Heart left ventricle (tissue), 16 donors: Measurements from ENCODE around the gene SYTL5. TPM values are rescaled to one million over a fixed set of nuclear protein-coding genes. Genes with fewer than 3 reads are reported as not detected.

Experiments
- ATAC-seq, 4 donors: fragments of 200-7000 bp; cut with Tn5 transposase; one replicate each; pipeline ENCODE4 v1.9.1; 2020 to 2022; ENCODE audit warnings: moderate library complexity in 4 of 4, mild to moderate bottlenecking in 3 of 4, moderate number of reproducible peaks in 1 of 4
- DNase-seq, 5 donors: peaks; one replicate each; pipeline ENCODE4 v3.0.0-alpha.2; 2020
- H3K27ac ChIP-seq, 12 donors: fragments of 200-600 bp; sonication (generic) in 4 of 12; one replicate each; pipeline versions ENCODE4 v1.5.0 to v1.8.0; 2016 to 2022; ENCODE audit warnings: mild to moderate bottlenecking in 2 of 12
- H3K27me3 ChIP-seq, 9 donors: fragments of 200-600 bp; sonication (generic) in 2 of 9; one replicate each; pipeline versions ENCODE4 v1.5.1 to v1.8.0; 2016 to 2022; ENCODE audit warnings: mild to moderate bottlenecking in 3 of 9
- H3K36me3 ChIP-seq, 9 donors: fragments of 200-600 bp; sonication (generic) in 2 of 9; one replicate each; pipeline versions ENCODE4 v1.5.0 to v1.8.0; 2018 to 2022; ENCODE audit warnings: mild to moderate bottlenecking in 2 of 9
- H3K4me1 ChIP-seq, 12 donors: fragments of 200-600 bp; sonication (generic) in 4 of 12; one replicate each; pipeline versions ENCODE4 v1.5.0 to v1.8.0; 2016 to 2022; ENCODE audit warnings: mild to moderate bottlenecking in 3 of 12
- H3K4me3 ChIP-seq, 12 donors: fragments of 200-600 bp; sonication (generic) in 4 of 12; one replicate each; pipeline versions ENCODE4 v1.5.0 to v1.8.0; 2017 to 2022; ENCODE audit warnings: mild to moderate bottlenecking in 9 of 12, moderate library complexity in 4 of 12
- H3K9me3 ChIP-seq, 12 donors: fragments of 200-600 bp; sonication (generic) in 4 of 12; one replicate each; pipeline versions ENCODE4 v1.5.0 to v1.8.0; 2016 to 2022; ENCODE audit warnings: mild to moderate bottlenecking in 1 of 12
- POLR2A ChIP-seq, 2 donors: fragments of 450-650 bp; IDR thresholded peaks; one replicate each; pipeline ENCODE4 v1.6.1; 2017; ENCODE audit warnings: antibody characterized with exemption in 2 of 2, mild to moderate bottlenecking in 2 of 2, moderate library complexity in 2 of 2
- WGBS, 4 donors: extraction: QIAGEN DNeasy Blood & Tissue Kit in 2 of 4; methylation state at CpG; one replicate each; pipeline versions ENCODE4 v1.1.5 to v1.1.7; 2013 to 2018; 5-methylcytosine and 5-hydroxymethylcytosine counted together
- intact Hi-C, 10 donors: fragments of 100-400 bp; cut with DNase I; formaldehyde crosslinking; loops; one replicate each; pipeline versions ENCODE4 v1.11.1 to v1.14.2; 2022
- polyA plus RNA-seq, 2 donors: library from polyadenylated mRNA; stranded (reverse); fragments of 200-250 nt; gene quantifications; one replicate each; pipeline ENCODE4 v1.2.3, GENCODE V29; 2013
- total RNA-seq, 9 donors: library from RNA; depleted of rRNA in 2 of 9; stranded (reverse); fragments of >200 nt in 2 of 9; fragmentation: NEBNext Ultra II Directional in 3 of 9; extraction: Animal tissue kit (Norgen Biotek cat#: 25700) in 3 of 9; gene quantifications; one replicate each; pipeline versions ENCODE4 v1.1.0 to v1.2.4, GENCODE V29; 2016 to 2023
- TF ChIP-seq, protein P1 (sequence below), 12 donors: fragments of 200-600 bp; sonication (generic) in 4 of 12; IDR thresholded peaks; one replicate each; pipeline versions ENCODE4 v1.5.0 to v1.8.0; 2018 to 2022; ENCODE audit warnings: antibody characterized with exemption in 12 of 12, mild to moderate bottlenecking in 5 of 12
- donor health status: ischemic (EF 13 %, LVEDD 7.1; RV severe dilation, severe dysfunction).
- donor health status: healthy with polysubstance abuse.
- donor health status: DM: no; HTN: yes; CAD: no.
- donor health status: DM: no; HTN: no; CAD: no.
- donor health status: ischemic (EF 25% LVEDD 6.9; RV normal size, moderate dysfunction).
- donor health status: ischemic (EF 25% LVEDD 5.7; RV mildly dilated, moderate dysfunction).
- donor health status: healthy.
- donor health status: DM: yes; HTN: yes; CAD: no.
- donor health status: ischemic (EF 35%, LVEDD 5.7; RV mildly dilated, moderate dysfunction).
- donor health status: nonischemic (EF 11% LVEDD 7.7; RV severe dilation, severe dysfunction).
- donor health status: DM: yes; HTN: yes; CAD: no.
- donor health status: PGD.
- donor health status: ischemic (EF 29% LVEDD 5.4; RV normal size, mild dysfunction).
- donor health status: nonischemic (EF 23%, LVEDD 6.1; RV moderate dilation, normal function).

The SYTL5 gene
- total and polyA plus RNA-seq, 11 donors, result 0.04 to 2.8 (median 0.29) TPM; not detected in 2

- no peaks in the 10 kb centered on the region for H3K36me3 ChIP-seq
- no peak overlapping the region for H3K27ac ChIP-seq
- peaks cover 0 to 14% (median 0%) of the 10 kb centered on the region in 12 donors for H3K9me3 ChIP-seq
- DNase-seq (no peak), ATAC-seq (no peak)
- no peaks in the 10 kb centered on the region for H3K4me1 ChIP-seq
- 73 to 96% (median 86%) methylated on average over 1 of the region's 1 CpG for WGBS, 4 donors
- H3K27me3 ChIP-seq, result peaks cover 0 to 7% (median 0%) of the 10 kb centered on the region in 9 donors
- no peak for TF ChIP-seq POLR2A (IDR thresholded peaks at IDR 0.05)
- TF ChIP-seq, protein P1, sequence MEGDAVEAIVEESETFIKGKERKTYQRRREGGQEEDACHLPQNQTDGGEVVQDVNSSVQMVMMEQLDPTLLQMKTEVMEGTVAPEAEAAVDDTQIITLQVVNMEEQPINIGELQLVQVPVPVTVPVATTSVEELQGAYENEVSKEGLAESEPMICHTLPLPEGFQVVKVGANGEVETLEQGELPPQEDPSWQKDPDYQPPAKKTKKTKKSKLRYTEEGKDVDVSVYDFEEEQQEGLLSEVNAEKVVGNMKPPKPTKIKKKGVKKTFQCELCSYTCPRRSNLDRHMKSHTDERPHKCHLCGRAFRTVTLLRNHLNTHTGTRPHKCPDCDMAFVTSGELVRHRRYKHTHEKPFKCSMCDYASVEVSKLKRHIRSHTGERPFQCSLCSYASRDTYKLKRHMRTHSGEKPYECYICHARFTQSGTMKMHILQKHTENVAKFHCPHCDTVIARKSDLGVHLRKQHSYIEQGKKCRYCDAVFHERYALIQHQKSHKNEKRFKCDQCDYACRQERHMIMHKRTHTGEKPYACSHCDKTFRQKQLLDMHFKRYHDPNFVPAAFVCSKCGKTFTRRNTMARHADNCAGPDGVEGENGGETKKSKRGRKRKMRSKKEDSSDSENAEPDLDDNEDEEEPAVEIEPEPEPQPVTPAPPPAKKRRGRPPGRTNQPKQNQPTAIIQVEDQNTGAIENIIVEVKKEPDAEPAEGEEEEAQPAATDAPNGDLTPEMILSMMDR (IDR thresholded peaks at IDR 0.05), result no peak
- intact Hi-C loops, result no loop called here
- H3K4me3 ChIP-seq, result no peak overlapping the region
Observed at GRCh38 chrX:38069991-38070390, 63.6 kb downstream of the SYTL5 start.

- no peak for ATAC-seq
- intact Hi-C loops, result no loop called here
Observed at GRCh38 chrX:38079463-38079862, 73.1 kb downstream of the SYTL5 start.

GRCh38 chrX:38080808-38081207, 74.5 kb downstream of the SYTL5 start:
- H3K27me3 ChIP-seq, result peaks cover 0 to 13% (median 0%) of the 10 kb centered on the region in 9 donors
- no peaks in the 10 kb centered on the region for H3K4me1 ChIP-seq
- no peak overlapping the region for H3K27ac ChIP-seq
- DNase-seq, result no peak
- no peak overlapping the region for H3K4me3 ChIP-seq
- TF ChIP-seq, protein P1 (IDR thresholded peaks at IDR 0.05), result no peak
- no peak for TF ChIP-seq POLR2A (IDR thresholded peaks at IDR 0.05)
- WGBS, 4 donors, result 64 to 72% (median 69%) methylated on average over 3 of the region's 3 CpGs
- no peak for ATAC-seq
- no peaks in the 10 kb centered on the region for H3K9me3 ChIP-seq
- intact Hi-C loops, result no loop called here
- H3K36me3 ChIP-seq, result no peaks in the 10 kb centered on the region

More at GRCh38 chrX:38079463-38079862, 73.1 kb downstream of the SYTL5 start:
- Histone ChIP-seq H3K36me3 (no peaks in the 10 kb centered on the region), H3K4me3 (no peak overlapping the region), H3K4me1 (no peaks in the 10 kb centered on the region), H3K9me3 (no peaks in the 10 kb centered on the region), H3K27me3 (peaks cover 0 to 13% (median 0%) of the 10 kb centered on the region in 9 donors), H3K27ac (no peak overlapping the region)
- no peak for TF ChIP-seq POLR2A (IDR thresholded peaks at IDR 0.05)
- TF ChIP-seq, protein P1 (IDR thresholded peaks at IDR 0.05), result no peak
- no peak for DNase-seq

- Histone ChIP-seq H3K4me3 (no peak overlapping the region), H3K27ac (no peak overlapping the region), H3K9me3 (no peaks in the 10 kb centered on the region), H3K27me3 (peaks cover 0 to 13% (median 0%) of the 10 kb centered on the region in 9 donors), H3K4me1 (no peaks in the 10 kb centered on the region), H3K36me3 (no peaks in the 10 kb centered on the region)
- intact Hi-C loops, result no loop called here
- DNase-seq (no peak), ATAC-seq (no peak)
- TF ChIP-seq POLR2A (IDR thresholded peaks at IDR 0.05), result no peak
- TF ChIP-seq, protein P1 (IDR thresholded peaks at IDR 0.05), result no peak
- 81 to 96% (median 92%) methylated on average over 1 of the region's 1 CpG for WGBS, 4 donors
Observed at GRCh38 chrX:38081909-38082308, 75.6 kb downstream of the SYTL5 start.
